Middle frontal gyrus (tissue), 1 donor: Measurements from ENCODE around the gene KRT5.
"Not testable (repeated sequence)": the region's sequence is repeated elsewhere in the genome, so short reads cannot be mapped to it uniquely, and the experiment has no call there.

Source experiments
- DNase-seq: peaks from one replicate; pipeline ENCODE4 v3.0.0-alpha.2; 2015; ENCODE audit warnings: low spot score; ENCODE audit errors: extremely low spot score

The KRT5 gene

GRCh38 chr12:52521175-52521567, 977 bp upstream of the KRT5 start:
- no peak for DNase-seq

- no peak for DNase-seq
These were observed 849 bp downstream of the KRT5 start for GRCh38 chr12:52519387-52519703.

- no peak for DNase-seq
These were observed 1.4 kb downstream of the KRT5 start for GRCh38 chr12:52518574-52519386.

GRCh38 chr12:52517888-52518287, 2.3 kb downstream of the KRT5 start:
- DNase-seq: no peak

- DNase-seq: no peak
These were observed 3.0 kb downstream of the KRT5 start for GRCh38 chr12:52517005-52517835.

GRCh38 chr12:52515927-52516831, 4.0 kb downstream of the KRT5 start:
- DNase-seq: no peak

- no peak for DNase-seq
These were observed 4.9 kb downstream of the KRT5 start for GRCh38 chr12:52515319-52515646.

- no peak for DNase-seq
These were observed 5.5 kb downstream of the KRT5 start for GRCh38 chr12:52514471-52515318.

GRCh38 chr12:52513736-52514135, 6.5 kb downstream of the KRT5 start:
- DNase-seq: no peak

GRCh38 chr12:52508211-52508610, 12.0 kb downstream of the KRT5 start:
- no peak for DNase-seq

- no peak for DNase-seq
These were observed 13.1 kb downstream of the KRT5 start for GRCh38 chr12:52506858-52507715.

- no peak for DNase-seq
These were observed 17.3 kb downstream of the KRT5 start for GRCh38 chr12:52502877-52503276.

GRCh38 chr12:52501490-52501889, 18.7 kb downstream of the KRT5 start:
- no peak for DNase-seq

- DNase-seq: not testable (repeated sequence)
These were observed 19.6 kb downstream of the KRT5 start for GRCh38 chr12:52500574-52500973.

GRCh38 chr12:52499806-52500560, 20.2 kb downstream of the KRT5 start:
- no peak for DNase-seq

GRCh38 chr12:52498946-52499345, 21.2 kb downstream of the KRT5 start:
- no peak for DNase-seq

- no peak for DNase-seq
These were observed 22.2 kb downstream of the KRT5 start for GRCh38 chr12:52497975-52498374.

- no peak for DNase-seq
These were observed 23.6 kb downstream of the KRT5 start for GRCh38 chr12:52496590-52497071.

- no peak for DNase-seq
These were observed 24.1 kb downstream of the KRT5 start for GRCh38 chr12:52496054-52496453.
